K562 (cell line): ENCODE results near the gene MOB3B. TPM values are rescaled to one million over a fixed set of nuclear protein-coding genes. Genes with fewer than 3 reads are reported as not detected.

Source experiments
- ARHGAP35 ChIP-seq: fragments of 450-650 bp; IDR thresholded peaks from 2 replicates; pipeline ENCODE4 v1.6.1; 2018; ENCODE audit not compliant: partially characterized antibody
- CSDE1 ChIP-seq, 2 experiments: fragments of 450-650 bp; IDR thresholded peaks; 2 replicates each; pipeline ENCODE4 v1.6.1; 2016; ENCODE audit warnings: mild to moderate bottlenecking in 1 of 2
- ESRRB ChIP-seq: fragments of 250-450 bp; sonication (Bioruptor Pico); IDR thresholded peaks from 2 replicates; pipeline ENCODE4 v1.5.0; 2020; ENCODE audit warnings: mild to moderate bottlenecking, moderate library complexity, borderline replicate concordance
- GTF3C2 ChIP-seq: IDR thresholded peaks from 3 replicates; pipeline ENCODE4 v1.6.1; 2011; ENCODE audit warnings: borderline replicate concordance, mild to moderate bottlenecking, moderate library complexity; ENCODE audit not compliant: insufficient read length; ENCODE audit errors: extremely low read depth
- HBP1 ChIP-seq: fragments of 450-650 bp; formaldehyde crosslinking; IDR thresholded peaks from 2 replicates; pipeline ENCODE4 v1.4.0; 2022; ENCODE audit warnings: missing genetic modification characterization
- HEY1 ChIP-seq: fragments of 250-450 bp; sonication (Bioruptor Pico); IDR thresholded peaks from 2 replicates; pipeline ENCODE4 v1.5.0; 2020; ENCODE audit warnings: mild to moderate bottlenecking, moderate library complexity, borderline replicate concordance
- PHTF2 ChIP-seq: fragments of 250-450 bp; sonication (Bioruptor Pico); IDR thresholded peaks from 2 replicates; pipeline ENCODE4 v1.5.0; 2021; ENCODE audit warnings: mild to moderate bottlenecking
- SLC30A9 ChIP-seq: fragments of 250-450 bp; sonication (Bioruptor Pico); IDR thresholded peaks from 2 replicates; pipeline ENCODE4 v1.8.0; 2022; ENCODE audit warnings: mild to moderate bottlenecking, moderate library complexity
- ZNF518B ChIP-seq: fragments of 250-450 bp; sonication (Bioruptor Pico); IDR thresholded peaks from 2 replicates; pipeline ENCODE4 v1.5.0; 2021; ENCODE audit warnings: mild to moderate bottlenecking, moderate library complexity
- polyA plus RNA-seq, 8 experiments: library from polyadenylated mRNA; depleted of rRNA in 4 of 8; stranded (reverse) in 5 of 8; unstranded in 3 of 8; fragments of >200 nt; fragmentation: Nextera tagmentation in 2 of 8; fragmentation: Illumina TruSeq in 1 of 8; extraction: Ambion mirVana in 2 of 8; extraction: Trizol in 1 of 8; gene quantifications; 2 replicates each; pipeline versions ENCODE4 v1.2.1 to v1.2.3, GENCODE V29; 2011 to 2014; ENCODE audit warnings: inconsistent platforms in 1 of 8, missing spikeins in 1 of 8
- total RNA-seq, 7 experiments: library from RNA; depleted of rRNA in 6 of 7; stranded (reverse); fragments of >200 nt in 6 of 7; fragmentation: Illumina TruSeq in 2 of 7; extraction: Trizol in 2 of 7; gene quantifications; 2 replicates each; pipeline versions ENCODE4 v1.2.1 to v1.2.3, GENCODE V29; 2011 to 2021; ENCODE audit warnings: low replicate concordance in 1 of 7

The MOB3B gene
- total and polyA plus RNA-seq, 9 of the 15 experiments (the other 6 are each of a cell fraction or from before 2014, with no cell fraction given): 3.6 to 12.8 (median 7.2) TPM

GRCh38 chr9:27471789-27472188 is 57.8 kb downstream of the MOB3B start (continued):
- no peak for TF ChIP-seq ZNF518B (CRISPR knock-in tag)
- no peak for TF ChIP-seq GTF3C2
- no peak for TF ChIP-seq PHTF2 (CRISPR knock-in tag)
- TF ChIP-seq ESRRB (CRISPR knock-in tag): no peak
- no peak for TF ChIP-seq CSDE1 (IDR thresholded peaks at IDR 0.05)
- no peak for TF ChIP-seq ARHGAP35
- no peak for TF ChIP-seq HBP1
- TF ChIP-seq HEY1 (CRISPR knock-in tag): no peak
- TF ChIP-seq SLC30A9: no peak
